ENCODE data around the gene SMTN. TPM values are rescaled to one million over a fixed set of nuclear protein-coding genes. Genes with fewer than 3 reads are reported as not detected.

The SMTN gene
- total RNA-seq, result 10 to 100 TPM; 17.2 to 19.9 TPM

DNA sequence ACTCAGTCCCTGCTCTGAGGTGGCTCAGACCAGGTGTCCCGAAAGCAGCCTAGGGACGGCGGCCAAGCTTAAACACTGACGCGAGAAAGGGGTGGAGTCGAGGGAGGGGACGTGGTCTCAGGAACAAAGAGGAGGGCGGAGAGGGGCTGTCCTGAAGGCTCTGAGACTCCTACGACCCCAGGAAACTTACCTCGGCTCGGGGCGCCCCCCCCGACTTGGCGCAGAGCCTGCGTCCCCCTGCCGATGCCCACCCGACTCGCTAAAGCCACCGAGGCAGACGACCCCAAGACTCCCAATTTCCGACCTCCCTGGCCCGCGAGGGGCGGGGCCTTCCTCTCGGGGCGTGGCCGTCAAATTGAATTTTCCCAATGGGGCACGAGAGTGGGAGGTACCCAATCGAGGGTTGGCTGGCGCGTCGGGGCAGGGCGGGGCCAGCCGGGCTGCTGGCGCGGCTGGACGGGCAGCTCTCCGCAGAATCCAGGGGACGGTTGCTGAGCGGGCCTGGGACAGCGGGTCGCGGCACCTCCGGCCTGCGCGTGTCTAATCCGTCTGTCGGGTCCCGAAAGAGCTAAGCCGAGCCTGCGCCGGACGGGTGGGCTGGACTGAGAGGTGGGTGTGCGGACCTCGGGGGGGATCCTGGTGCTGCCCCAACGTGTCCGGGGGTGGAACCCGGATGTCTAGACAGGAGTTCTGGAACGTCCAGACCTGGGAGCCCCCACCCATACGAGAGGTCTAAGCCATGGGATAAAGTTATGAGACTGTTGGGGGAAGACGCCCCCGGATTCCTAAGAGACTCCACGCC, at the start of gene SMTN:
Gene SMTN (plus strand): TSS at position 471 of the 802 bp plus-strand sequence. CDS start 1,941 bp downstream, outside the sequence.
- Mint-ChIP-seq H3K27ac (peak within 1 kb of the TSS in 1 of 2 donors; percentile 56), H3K27me3 (no peaks in the 10 kb centered on the region), H3K4me3 (peak within 1 kb of the TSS; percentile 84), H3K36me3 (no peaks in the 10 kb centered on the region), H3K9me3 (no peaks in the 10 kb centered on the region), H3K4me1 (ENCODE audit: low read depth in 2 of 2) (peaks cover 32 to 33% of the 10 kb centered on the region in 2 donors)
- peak; percentile 84 to 88 for ATAC-seq
- DNase-seq (ENCODE audit: low spot score), result peak; percentile 89

DNA sequence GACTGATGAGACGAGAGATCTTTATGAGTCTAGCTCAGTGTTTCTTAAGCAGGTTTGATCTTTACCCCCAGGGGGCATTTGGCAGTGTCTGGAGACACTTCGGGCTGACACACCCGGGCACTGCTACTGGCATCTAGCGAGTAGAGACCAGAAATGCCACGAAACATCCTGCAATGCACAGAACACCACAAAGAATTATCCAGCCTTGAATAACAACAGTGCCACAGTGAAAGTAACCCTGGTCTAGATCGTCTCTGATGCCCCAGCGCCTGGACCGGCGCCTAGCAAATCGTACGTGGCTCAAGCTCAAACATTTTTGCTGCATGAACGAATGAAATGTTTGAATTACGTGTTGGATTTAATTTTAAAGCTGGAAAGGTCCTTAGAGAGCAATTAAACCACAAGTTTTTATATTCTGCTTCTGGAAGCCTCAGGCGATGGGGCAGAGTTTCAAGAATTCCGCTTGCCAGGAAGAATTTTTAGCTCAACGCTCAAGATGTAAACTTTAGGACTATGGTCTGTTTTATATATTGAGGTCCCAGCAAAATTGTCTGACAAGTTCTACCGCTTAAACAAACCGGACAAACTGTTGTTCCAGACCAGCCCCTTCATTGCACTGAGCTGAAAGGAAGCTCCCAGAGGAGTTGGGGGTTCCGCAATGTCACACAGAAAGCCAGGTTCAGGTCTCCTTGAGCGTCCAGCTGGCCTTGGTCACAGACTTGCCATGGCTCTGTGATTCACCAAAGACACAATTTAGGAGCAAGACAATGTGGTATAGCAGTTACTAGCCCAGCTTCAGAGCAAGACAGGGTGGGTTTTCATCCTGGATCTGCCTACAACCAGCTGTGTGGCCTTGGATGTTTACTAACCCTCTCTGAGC, 44.2 kb upstream of the SMTN start:
- Mint-ChIP-seq H3K27me3 (peaks cover 0 to 10% of the 10 kb centered on the region in 2 donors), H3K9me3 (no peaks in the 10 kb centered on the region), H3K36me3 (no peaks in the 10 kb centered on the region), H3K4me1 (ENCODE audit: low read depth in 2 of 2) (no peaks in the 10 kb centered on the region), H3K4me3 (no peak overlapping the region), H3K27ac (no peak overlapping the region)
- DNase-seq (ENCODE audit: low spot score), result no peak
- ATAC-seq, result no peak

- DNase-seq (ENCODE audit: low spot score), result no peak
- no peaks in the 10 kb centered on the region for H3K9me3 Mint-ChIP-seq
- no peak for ATAC-seq
- no peaks in the 10 kb centered on the region for H3K36me3 Mint-ChIP-seq
- peaks cover 0 to 10% of the 10 kb centered on the region in 2 donors for H3K27me3 Mint-ChIP-seq
- H3K4me3 Mint-ChIP-seq, result no peak overlapping the region
- H3K4me1 Mint-ChIP-seq (ENCODE audit: low read depth in 2 of 2), result no peaks in the 10 kb centered on the region
- no peak overlapping the region for H3K27ac Mint-ChIP-seq
These were observed 42.4 kb upstream of the SMTN start for GRCh38 chr22:31038686-31039085.

- no peak overlapping the region for H3K27ac Mint-ChIP-seq
- H3K4me3 Mint-ChIP-seq, result no peak overlapping the region
- ATAC-seq, result no peak
- no peaks in the 10 kb centered on the region for H3K9me3 Mint-ChIP-seq
- no peak for DNase-seq (ENCODE audit: low spot score)
- no peaks in the 10 kb centered on the region for H3K4me1 Mint-ChIP-seq (ENCODE audit: low read depth in 2 of 2)
- peaks cover 0 to 10% of the 10 kb centered on the region in 2 donors for H3K27me3 Mint-ChIP-seq
- H3K36me3 Mint-ChIP-seq, result no peaks in the 10 kb centered on the region
These were observed 41.7 kb upstream of the SMTN start for GRCh38 chr22:31039393-31039792.

DNA sequence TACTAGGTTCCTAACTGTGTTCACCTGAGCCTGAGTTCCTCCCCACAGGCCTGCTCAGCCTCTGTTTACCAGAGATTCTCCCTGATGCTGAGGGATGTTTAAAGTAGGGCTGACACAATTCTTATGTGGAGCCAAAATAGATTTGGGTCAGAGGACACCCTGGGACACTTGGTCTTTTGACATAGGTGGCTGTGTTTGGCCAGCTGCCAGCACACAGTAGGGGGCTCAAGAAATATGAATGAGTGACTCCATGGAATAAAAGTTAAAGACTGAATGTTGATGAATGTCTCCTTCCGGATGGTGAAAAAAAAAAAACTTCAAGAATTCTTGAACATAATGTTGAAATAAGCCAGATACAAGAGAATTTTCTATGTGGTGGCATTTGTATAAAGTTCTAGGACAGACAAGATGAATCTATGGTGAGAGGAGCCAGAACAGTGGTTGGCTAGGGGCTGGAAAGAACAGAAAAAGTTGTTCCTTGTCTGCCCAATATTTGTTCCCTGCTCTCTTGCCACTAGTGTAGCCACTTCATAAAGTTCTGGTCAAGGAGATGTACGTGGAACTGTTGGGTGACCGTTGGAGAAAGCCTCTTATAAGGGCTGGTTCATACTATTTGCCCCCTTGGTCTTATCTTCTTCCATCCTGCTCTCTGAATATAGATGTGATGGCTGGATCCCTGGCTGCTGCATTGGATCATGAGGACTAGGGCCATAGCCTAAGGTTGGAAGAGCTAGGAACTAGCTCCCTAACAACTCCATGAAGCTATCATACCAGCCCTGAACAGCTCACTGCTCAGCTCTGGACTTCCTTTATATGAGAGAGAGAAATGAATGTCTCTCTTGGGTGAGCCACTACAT, 40.3 kb upstream of the SMTN start:
- no peak for ATAC-seq
- H3K36me3 Mint-ChIP-seq, result no peaks in the 10 kb centered on the region
- no peak overlapping the region for H3K27ac Mint-ChIP-seq
- no peak overlapping the region for H3K4me3 Mint-ChIP-seq
- no peak for DNase-seq (ENCODE audit: low spot score)
- no peaks in the 10 kb centered on the region for H3K9me3 Mint-ChIP-seq
- H3K27me3 Mint-ChIP-seq, result peaks cover 0 to 10% of the 10 kb centered on the region in 2 donors
- no peaks in the 10 kb centered on the region for H3K4me1 Mint-ChIP-seq (ENCODE audit: low read depth in 2 of 2)

GRCh38 chr22:31044262-31044861, 36.8 kb upstream of the SMTN start:
- H3K36me3 Mint-ChIP-seq, result no peaks in the 10 kb centered on the region

DNA sequence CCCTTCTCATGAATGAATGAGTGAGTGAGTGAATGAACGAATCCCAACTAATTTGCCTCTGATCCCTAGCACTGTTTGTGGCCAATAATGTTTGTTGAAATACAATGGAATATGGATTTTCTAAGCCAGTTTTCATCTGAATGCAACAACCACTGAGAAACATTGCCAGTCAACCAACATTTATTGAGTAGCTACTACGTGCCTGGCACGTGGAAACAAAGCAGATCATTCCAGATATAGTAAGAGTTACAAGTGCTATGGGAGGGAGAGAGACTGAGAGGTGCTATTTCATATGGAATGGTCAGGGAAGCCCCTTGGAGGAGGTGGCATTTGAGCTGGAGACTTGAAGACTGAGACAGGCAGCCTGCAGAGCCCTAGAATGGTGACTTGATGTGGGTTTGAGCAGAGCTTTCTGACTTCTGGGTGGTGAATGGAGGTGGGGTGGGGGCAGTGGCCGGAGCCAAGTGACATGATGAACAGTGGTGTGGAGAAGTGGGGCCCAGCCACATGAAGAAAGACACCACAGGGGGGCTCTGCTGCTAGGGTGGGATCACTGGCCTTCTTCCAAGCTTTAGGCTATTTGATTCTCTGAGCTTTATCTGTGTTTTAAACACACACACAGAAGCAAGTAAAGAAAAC, 35.1 kb upstream of the SMTN start:
- ATAC-seq (no peak), DNase-seq (ENCODE audit: low spot score) (no peak)
- Mint-ChIP-seq H3K36me3 (no peaks in the 10 kb centered on the region), H3K9me3 (no peaks in the 10 kb centered on the region), H3K4me1 (ENCODE audit: low read depth in 2 of 2) (peaks cover 0 to 5% of the 10 kb centered on the region in 2 donors), H3K4me3 (no peak overlapping the region), H3K27me3 (no peaks in the 10 kb centered on the region), H3K27ac (no peak overlapping the region)

More at GRCh38 chr22:31044262-31044861, 36.8 kb upstream of the SMTN start:
- ATAC-seq, result no peak
- no peak overlapping the region for H3K27ac Mint-ChIP-seq
- no peaks in the 10 kb centered on the region for H3K27me3 Mint-ChIP-seq
- no peak for DNase-seq (ENCODE audit: low spot score)
- H3K9me3 Mint-ChIP-seq, result no peaks in the 10 kb centered on the region
- peaks cover 0 to 5% of the 10 kb centered on the region in 2 donors for H3K4me1 Mint-ChIP-seq (ENCODE audit: low read depth in 2 of 2)
- no peak overlapping the region for H3K4me3 Mint-ChIP-seq

DNA sequence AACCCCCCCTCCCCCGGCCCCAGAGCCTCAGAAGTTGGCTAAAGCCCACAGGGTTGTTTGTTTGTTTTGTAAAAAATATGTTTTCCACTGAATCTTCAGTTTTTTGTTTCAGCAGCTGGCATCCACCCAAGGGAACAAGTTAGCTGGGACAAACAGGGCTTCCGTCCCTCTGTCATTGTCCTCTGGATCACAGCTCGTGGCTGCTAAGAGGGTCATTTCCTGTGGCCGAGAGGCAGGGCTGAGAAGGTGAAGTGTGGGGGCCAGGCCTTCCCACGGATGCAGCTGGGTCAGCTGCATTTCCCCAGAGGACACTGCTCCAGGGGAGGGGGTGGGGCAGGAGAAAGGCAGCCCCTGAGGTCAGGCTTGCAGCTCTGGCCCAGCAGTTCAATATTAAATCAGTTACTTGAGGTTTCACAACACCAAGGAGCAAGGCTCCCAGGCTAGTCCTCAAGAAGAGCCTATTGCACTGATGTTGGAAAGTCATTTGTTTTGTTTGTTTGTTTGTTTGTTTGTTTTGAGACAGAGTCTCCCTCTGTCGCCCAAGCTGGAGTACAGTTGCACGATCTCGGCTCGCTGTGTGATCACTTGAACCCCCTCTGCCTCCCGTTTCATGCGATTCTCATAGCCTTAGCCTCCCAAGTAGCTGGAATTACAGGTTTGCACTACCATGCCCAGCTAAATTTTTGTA, 34.4 kb upstream of the SMTN start:
- no peaks in the 10 kb centered on the region for H3K36me3 Mint-ChIP-seq
- no peak overlapping the region for H3K4me3 Mint-ChIP-seq
- H3K27me3 Mint-ChIP-seq, result no peaks in the 10 kb centered on the region
- DNase-seq (ENCODE audit: low spot score) (no peak), ATAC-seq (peak in 1 of 2 donors; percentile 59)
- H3K27ac Mint-ChIP-seq, result no peak overlapping the region
- H3K4me1 Mint-ChIP-seq (ENCODE audit: low read depth in 2 of 2), result peaks cover 0 to 5% of the 10 kb centered on the region in 2 donors
- no peaks in the 10 kb centered on the region for H3K9me3 Mint-ChIP-seq

- no peak overlapping the region for H3K27ac Mint-ChIP-seq
- peaks cover 0 to 5% of the 10 kb centered on the region in 2 donors for H3K4me1 Mint-ChIP-seq (ENCODE audit: low read depth in 2 of 2)
- no peak for ATAC-seq
These were observed 32.5 kb upstream of the SMTN start for GRCh38 chr22:31048570-31048969.

DNA sequence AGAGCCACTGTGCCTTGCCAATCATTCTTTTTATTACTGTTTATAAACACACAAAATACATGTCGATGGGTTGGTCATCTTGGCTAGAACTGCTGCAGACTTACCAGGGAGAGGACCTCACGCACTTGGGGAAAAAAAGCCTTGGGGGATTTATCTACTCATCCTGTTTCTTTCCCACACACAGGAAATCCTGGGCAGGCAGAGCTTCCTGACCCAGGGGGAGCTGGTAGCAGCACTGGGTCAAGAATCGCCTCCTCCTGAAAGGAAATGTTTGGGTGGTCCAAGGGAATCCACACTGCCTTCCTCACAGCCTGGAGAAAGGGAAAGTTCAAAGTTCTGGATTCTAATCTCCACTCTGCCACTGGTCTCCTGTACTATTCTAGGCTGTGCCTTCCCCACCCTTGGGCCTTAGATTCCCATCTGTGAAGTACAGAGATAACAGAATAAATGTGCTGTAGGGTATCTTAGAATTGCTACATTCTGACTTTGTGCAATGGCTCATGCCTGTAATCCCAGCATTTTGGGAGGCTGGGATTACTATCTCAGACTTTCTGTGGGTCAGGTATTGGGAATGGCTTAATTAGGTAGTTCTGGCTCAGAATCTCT, 31.2 kb upstream of the SMTN start:
- peaks cover 0 to 5% of the 10 kb centered on the region in 2 donors for H3K4me1 Mint-ChIP-seq (ENCODE audit: low read depth in 2 of 2)
- ATAC-seq, result no peak
- no peak overlapping the region for H3K4me3 Mint-ChIP-seq
- no peaks in the 10 kb centered on the region for H3K9me3 Mint-ChIP-seq
- no peak for DNase-seq (ENCODE audit: low spot score)
- H3K27me3 Mint-ChIP-seq, result no peaks in the 10 kb centered on the region
- no peaks in the 10 kb centered on the region for H3K36me3 Mint-ChIP-seq
- H3K27ac Mint-ChIP-seq, result no peak overlapping the region

More at GRCh38 chr22:31048570-31048969, 32.5 kb upstream of the SMTN start:
- DNase-seq (ENCODE audit: low spot score), result no peak
- no peak overlapping the region for H3K4me3 Mint-ChIP-seq
- no peaks in the 10 kb centered on the region for H3K36me3 Mint-ChIP-seq
- no peaks in the 10 kb centered on the region for H3K9me3 Mint-ChIP-seq
- H3K27me3 Mint-ChIP-seq, result no peaks in the 10 kb centered on the region

DNA sequence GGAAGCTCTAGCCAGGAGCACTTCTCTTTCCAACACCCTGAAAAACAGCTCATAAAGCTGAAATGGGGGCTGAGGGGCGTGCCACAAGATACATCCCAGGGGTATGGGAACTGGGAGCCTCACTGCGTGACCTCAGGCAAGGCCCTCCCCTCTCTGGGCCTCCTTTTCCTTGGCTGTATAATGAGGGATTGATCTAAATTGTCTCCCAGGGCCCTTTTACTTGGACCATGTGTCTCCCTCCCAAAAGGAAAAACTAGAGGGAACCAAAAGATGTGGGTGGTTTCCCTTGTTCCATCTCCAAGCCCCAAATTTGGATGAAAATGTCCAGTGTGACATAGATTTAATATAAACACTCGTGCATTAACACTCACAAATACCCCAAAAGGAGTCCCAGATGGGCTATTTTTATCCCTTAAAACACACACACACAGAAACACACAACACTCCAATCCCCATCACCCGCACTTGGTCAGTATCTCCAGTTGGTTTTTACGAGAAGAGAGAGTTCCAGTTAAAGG, 25.9 kb upstream of the SMTN start:
- no peaks in the 10 kb centered on the region for H3K36me3 Mint-ChIP-seq
- H3K9me3 Mint-ChIP-seq, result no peaks in the 10 kb centered on the region
- H3K4me1 Mint-ChIP-seq (ENCODE audit: low read depth in 2 of 2), result no peaks in the 10 kb centered on the region
- H3K4me3 Mint-ChIP-seq, result no peak overlapping the region
- H3K27me3 Mint-ChIP-seq, result no peaks in the 10 kb centered on the region
- DNase-seq (ENCODE audit: low spot score) (no peak), ATAC-seq (no peak)
- H3K27ac Mint-ChIP-seq, result no peak overlapping the region

Measured in natural killer cell treated with Interleukin-12 subunit alpha and Interleukin-12 subunit beta and Interleukin-15 and Interleukin-18, amount 100 ng/mL, for 72 hours (primary cell).